HL-60 (cell line): ENCODE measurements around the gene KCNQ1OT1.

Source experiments
- DNase-seq, 2 experiments: peaks; one replicate each; pipeline ENCODE4 v3.0.0-alpha.2; 2010 to 2020; ENCODE audit warnings: low read depth in 1 of 2, low spot score in 1 of 2
- H3K27ac ChIP-seq: fragments of 250-450 bp; sonication (Bioruptor Pico); replicated peaks from 2 replicates; pipeline ENCODE4 v1.5.1; 2020; ENCODE audit warnings: mild to moderate bottlenecking, moderate library complexity
- H3K27me3 ChIP-seq: fragments of 250-450 bp; sonication (Bioruptor Pico); 2 replicates; pipeline ENCODE4 v1.5.1; 2021; ENCODE audit warnings: mild to moderate bottlenecking, moderate library complexity; ENCODE audit not compliant: insufficient read depth, poor library complexity, severe bottlenecking
- H3K4me3 ChIP-seq: replicated peaks from 2 replicates; pipeline ENCODE4 v1.5.1; 2011; ENCODE audit warnings: mild to moderate bottlenecking, control low read depth, low read length; ENCODE audit not compliant: insufficient read depth
- GABPA ChIP-seq: IDR thresholded peaks from 2 replicates; pipeline ENCODE4 v1.6.1; 2012; ENCODE audit warnings: low read depth
- POLR2AphosphoS5 ChIP-seq: IDR thresholded peaks from 2 replicates; pipeline ENCODE4 v1.6.1; 2012; ENCODE audit warnings: low read depth
- SPI1 ChIP-seq: IDR thresholded peaks from 2 replicates; pipeline ENCODE4 v1.6.1; 2012; ENCODE audit warnings: low read depth, mild to moderate bottlenecking, borderline replicate concordance
- TF ChIP-seq, protein P1 (sequence below): IDR thresholded peaks from one replicate; pipeline ENCODE4 v1.5.1; 2011; ENCODE audit warnings: low read length, control low read depth, inconsistent platforms; ENCODE audit not compliant: insufficient read depth
- TF ChIP-seq, protein P2 (sequence below): IDR thresholded peaks from 2 replicates; pipeline ENCODE4 v1.6.1; 2012; ENCODE audit warnings: low read depth; ENCODE audit not compliant: insufficient replicate concordance

Gene KCNQ1OT1

DNA sequence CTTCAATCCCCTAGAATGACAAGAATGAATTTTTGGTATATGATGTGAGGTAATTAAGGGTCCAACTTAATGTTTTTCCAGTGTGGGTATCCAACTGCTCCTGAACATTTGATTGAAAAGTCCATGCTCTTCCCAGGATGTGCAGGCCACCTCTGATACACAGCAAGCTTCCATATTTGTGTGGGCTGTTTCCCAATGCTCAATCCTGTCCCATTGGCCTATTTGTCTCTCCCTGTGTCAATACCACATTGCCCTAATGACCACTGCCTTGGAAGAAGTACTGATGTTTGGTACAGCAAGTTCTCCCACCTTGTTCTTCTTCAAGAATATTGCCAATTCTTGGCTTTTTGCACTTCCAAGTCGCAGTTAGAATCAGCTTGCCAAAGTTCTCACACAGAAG is 42.9 kb downstream of the KCNQ1OT1 start:
- no peak overlapping the region for H3K27ac ChIP-seq
- DNase-seq: no peak
- no peaks in the 10 kb centered on the region for H3K27me3 ChIP-seq
- TF ChIP-seq SPI1 (no peak), POLR2AphosphoS5 (no peak), GABPA (no peak)
- TF ChIP-seq, protein P1, sequence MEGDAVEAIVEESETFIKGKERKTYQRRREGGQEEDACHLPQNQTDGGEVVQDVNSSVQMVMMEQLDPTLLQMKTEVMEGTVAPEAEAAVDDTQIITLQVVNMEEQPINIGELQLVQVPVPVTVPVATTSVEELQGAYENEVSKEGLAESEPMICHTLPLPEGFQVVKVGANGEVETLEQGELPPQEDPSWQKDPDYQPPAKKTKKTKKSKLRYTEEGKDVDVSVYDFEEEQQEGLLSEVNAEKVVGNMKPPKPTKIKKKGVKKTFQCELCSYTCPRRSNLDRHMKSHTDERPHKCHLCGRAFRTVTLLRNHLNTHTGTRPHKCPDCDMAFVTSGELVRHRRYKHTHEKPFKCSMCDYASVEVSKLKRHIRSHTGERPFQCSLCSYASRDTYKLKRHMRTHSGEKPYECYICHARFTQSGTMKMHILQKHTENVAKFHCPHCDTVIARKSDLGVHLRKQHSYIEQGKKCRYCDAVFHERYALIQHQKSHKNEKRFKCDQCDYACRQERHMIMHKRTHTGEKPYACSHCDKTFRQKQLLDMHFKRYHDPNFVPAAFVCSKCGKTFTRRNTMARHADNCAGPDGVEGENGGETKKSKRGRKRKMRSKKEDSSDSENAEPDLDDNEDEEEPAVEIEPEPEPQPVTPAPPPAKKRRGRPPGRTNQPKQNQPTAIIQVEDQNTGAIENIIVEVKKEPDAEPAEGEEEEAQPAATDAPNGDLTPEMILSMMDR: no peak
- TF ChIP-seq, protein P2, sequence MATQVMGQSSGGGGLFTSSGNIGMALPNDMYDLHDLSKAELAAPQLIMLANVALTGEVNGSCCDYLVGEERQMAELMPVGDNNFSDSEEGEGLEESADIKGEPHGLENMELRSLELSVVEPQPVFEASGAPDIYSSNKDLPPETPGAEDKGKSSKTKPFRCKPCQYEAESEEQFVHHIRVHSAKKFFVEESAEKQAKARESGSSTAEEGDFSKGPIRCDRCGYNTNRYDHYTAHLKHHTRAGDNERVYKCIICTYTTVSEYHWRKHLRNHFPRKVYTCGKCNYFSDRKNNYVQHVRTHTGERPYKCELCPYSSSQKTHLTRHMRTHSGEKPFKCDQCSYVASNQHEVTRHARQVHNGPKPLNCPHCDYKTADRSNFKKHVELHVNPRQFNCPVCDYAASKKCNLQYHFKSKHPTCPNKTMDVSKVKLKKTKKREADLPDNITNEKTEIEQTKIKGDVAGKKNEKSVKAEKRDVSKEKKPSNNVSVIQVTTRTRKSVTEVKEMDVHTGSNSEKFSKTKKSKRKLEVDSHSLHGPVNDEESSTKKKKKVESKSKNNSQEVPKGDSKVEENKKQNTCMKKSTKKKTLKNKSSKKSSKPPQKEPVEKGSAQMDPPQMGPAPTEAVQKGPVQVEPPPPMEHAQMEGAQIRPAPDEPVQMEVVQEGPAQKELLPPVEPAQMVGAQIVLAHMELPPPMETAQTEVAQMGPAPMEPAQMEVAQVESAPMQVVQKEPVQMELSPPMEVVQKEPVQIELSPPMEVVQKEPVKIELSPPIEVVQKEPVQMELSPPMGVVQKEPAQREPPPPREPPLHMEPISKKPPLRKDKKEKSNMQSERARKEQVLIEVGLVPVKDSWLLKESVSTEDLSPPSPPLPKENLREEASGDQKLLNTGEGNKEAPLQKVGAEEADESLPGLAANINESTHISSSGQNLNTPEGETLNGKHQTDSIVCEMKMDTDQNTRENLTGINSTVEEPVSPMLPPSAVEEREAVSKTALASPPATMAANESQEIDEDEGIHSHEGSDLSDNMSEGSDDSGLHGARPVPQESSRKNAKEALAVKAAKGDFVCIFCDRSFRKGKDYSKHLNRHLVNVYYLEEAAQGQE: no peak
- no peak overlapping the region for H3K4me3 ChIP-seq

DNA sequence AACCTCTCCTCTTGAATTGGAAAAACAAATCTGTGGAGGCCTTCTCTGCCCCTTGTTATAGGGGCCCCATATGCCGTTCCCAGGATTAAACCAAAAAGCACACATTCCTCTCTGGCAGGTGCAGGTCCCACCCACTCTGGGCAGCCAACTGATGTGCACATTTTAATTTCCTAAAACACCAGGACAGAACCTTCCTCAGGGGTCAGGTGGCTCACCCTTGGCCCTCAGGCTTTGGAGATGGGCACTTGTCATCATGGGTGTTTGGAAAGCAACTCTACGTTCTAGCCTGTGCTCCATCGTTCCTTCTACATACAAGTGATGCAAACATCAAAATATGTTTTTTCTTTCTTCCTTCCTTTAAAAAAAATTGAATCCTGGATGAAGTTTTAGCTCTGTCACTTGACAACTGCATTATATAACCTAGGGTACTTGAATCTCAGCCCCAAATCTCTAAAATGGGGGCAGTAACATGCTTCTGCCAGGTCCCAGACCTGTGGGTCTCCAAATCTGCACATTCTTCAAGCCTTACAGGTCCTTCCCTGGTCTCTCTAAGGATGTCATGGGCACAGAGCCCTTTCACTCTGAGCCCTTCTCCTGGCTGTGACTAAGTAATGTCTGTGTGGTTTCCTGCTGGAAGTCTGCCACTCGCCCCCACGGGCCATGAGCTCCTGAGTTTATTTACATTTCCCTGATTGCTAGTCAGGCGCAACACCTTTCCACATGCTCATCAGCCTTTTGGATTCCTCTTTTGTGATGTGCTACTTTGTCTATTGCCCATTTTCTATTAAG is 43.8 kb downstream of the KCNQ1OT1 start:
- no peak overlapping the region for H3K4me3 ChIP-seq
- no peaks in the 10 kb centered on the region for H3K27me3 ChIP-seq
- DNase-seq: no peak
- TF ChIP-seq, protein P2: no peak
- H3K27ac ChIP-seq: no peak overlapping the region

DNA sequence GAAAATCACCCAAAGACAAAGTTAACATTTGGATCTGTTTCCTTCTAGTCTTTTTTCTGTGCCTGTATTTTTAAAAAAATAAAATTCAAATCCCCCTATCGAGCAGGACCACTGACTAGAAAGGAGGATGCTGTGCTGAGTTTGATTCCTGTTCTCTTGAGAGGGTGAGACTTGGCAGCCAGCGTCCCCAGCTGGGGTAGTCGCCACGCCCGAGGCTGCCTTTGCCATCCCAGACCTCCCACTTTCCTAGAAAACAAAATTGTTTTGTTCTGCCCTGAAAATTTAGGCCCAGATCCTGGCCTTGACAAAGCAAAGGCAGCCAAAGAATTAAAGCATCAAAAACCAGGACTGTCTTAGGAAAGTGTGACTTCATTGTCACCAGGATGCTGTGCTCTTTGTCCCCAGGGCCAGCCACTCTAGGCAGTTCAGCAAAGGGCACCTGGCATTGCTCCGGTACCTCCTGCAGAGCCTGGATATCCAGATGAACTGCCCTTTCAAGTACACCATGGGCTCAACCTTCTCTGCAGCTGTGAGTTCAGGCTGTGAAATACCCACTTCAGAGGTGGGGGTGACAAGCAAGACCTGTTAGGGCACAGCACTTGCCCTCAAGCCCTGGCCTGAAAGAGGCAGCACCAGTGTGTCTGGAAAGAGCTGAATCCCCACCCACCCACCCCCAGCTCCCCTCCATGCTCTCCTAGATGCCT is 44.6 kb downstream of the KCNQ1OT1 start:
- no peak overlapping the region for H3K4me3 ChIP-seq
- no peak for DNase-seq
- TF ChIP-seq, protein P1: no peak
- TF ChIP-seq POLR2AphosphoS5: no peak
- TF ChIP-seq SPI1: no peak
- no peak for TF ChIP-seq GABPA
- TF ChIP-seq, protein P2: no peak
- no peaks in the 10 kb centered on the region for H3K27me3 ChIP-seq
- H3K27ac ChIP-seq: no peak overlapping the region
